Measurements from ENCODE around the gene SOCS6. TPM values are rescaled to one million over a fixed set of nuclear protein-coding genes. Genes with fewer than 3 reads are reported as not detected.
"Not testable (repeated sequence)": the region's sequence is repeated elsewhere in the genome, so short reads cannot be mapped to it uniquely, and the experiment has no call there.

SOCS6 gene
- polyA plus RNA-seq, 5 donors, result 17.5 to 26.9 (median 22.8) TPM

DNA sequence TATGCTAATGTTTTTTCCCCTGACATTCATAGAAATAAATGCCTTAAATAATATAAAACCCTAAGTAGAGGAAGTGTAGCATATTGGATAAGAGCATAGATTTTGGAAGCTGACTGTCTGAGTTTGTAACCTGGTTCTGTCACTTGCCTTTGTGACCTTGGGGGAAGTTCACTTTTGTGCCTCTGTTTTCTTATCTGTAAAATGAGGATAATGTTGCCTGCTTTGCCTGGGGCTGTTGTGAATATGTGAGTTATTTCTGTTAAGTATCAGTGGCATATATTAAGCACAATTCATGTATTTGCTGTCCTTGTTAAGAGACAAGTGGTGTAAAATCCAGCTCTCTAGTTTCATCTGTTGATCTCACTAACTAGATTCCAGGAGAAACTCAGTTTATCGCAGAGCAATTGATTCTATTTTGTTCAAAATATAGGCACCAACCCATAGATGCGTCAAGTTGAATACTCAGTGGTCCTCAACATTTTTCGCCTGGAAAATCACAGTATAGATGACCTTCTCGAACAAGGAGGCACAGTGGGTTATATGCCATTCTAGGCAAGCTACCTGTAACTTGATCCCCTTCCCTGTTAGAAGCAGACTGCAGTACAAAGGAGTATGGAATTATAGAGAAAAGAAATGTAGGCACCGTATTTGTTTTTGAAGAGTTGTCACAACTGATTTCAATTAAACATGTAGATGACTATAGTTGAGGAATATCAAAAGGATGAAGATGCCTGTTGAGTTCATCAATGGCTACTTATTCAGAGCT is 67.0 kb downstream of the SOCS6 start:
- DNase-seq, result no peak

DNA sequence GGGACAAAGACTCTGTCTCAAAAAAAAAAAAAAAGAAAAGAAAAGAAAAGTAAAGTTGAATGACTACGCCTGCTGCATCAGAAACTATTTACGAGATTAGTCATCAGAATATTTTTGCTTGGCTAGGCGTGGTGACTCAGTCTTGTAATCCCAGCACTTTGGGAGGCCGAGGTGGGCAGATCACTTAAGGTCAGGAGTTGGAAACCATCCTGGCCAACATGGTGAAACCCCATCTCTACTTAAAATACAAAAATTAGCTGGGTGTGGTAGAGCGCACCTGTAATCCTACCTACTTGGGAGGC is 69.2 kb downstream of the SOCS6 start:
- DNase-seq, result not testable (repeated sequence)

DNA sequence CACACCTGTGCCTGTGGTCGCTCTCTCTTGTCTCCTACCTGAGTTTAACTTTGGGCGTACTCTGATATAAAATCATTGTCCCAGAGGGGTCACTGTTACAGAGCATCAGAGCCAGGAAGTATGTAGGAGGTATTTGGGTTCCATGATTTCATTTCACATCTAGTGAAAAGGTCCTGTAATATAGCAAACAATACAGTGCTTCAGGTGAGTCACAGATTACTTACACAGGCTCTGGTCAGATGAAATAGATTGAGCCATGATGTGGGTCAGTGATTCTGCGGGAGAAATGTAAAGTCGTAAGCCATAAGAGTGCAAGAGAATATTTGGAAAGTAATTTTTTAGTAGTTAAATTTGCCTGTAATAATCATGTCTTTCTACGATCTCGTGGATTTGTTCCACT is 70.2 kb downstream of the SOCS6 start:
- no peak for DNase-seq

DNA sequence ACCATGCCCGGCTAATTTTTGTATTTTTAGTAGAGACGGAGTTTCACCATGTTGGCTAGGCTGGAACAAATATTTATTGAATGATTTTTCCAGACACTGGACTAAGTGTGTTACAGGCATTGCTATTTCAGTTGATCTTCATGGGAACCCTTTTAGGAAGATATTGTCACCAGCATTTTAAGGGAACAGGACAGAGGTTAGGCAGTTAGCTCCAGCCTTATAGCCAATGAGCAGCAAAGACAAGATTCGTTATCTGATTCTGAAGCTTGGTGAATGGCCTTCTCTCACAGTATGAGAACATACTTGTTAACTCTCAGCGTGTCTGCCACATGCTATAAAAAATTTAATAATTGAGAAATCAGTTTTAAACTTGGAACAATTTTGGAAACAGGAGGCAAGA is 73.4 kb downstream of the SOCS6 start:
- DNase-seq, result no peak

DNA sequence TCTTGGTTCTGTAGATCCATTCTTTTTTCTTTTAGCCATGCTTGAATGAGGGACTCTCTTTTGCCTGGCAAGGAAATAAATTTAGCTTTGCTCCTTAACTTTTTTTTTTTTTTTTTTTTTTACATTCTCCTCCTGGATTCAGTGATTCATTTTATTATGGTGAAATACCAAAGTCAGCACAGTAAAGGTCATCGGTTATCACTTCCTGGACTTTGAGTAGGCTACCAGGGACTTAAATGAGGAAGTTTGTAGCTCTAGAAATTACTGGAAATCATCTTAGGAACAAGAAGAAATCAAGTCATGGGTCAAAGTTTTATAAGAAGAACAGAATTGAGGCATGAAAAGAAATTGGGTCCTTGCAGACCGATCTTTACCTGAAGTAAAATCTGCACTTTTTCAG is 75.0 kb downstream of the SOCS6 start:
- DNase-seq, result no peak

DNA sequence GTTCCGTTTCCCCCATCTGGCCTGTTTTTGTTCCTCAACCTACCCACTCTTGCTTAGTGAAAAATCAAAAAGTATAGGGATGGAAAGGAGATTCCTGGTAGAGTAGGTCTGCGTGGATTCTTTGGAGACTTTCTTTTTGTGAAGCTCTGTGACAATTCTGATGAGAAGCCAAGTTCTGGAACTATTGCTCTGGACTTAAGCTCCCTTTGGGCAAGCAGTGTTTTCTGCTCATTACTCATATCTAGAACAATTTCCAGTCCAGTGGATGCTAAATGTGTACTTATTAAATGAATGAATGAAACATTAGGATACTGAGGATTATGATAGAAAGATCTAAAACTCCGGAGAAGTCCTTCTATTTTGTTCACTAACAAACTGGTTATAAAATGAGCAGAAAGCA is 76.5 kb downstream of the SOCS6 start:
- no peak for DNase-seq

DNA sequence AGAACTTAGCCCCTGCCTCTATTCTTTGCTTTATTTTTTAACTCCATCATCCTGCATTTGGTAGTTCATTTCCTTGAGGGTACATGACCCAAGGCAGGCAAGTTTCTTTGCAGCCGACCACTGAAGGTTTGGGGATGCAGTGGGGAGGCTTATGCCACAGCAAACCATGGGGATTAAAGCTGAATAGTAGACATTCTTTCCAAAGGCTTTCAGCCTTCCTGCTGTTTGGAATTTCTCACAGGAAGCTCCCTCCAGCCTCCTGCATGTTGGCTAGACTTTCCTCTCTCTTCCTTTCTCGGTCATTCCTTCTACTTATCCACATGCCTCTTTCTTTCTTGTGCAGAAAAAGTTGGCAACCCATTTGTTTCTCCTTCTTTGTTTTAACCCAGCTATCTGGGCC is 77.3 kb downstream of the SOCS6 start:
- no peak for DNase-seq

DNA sequence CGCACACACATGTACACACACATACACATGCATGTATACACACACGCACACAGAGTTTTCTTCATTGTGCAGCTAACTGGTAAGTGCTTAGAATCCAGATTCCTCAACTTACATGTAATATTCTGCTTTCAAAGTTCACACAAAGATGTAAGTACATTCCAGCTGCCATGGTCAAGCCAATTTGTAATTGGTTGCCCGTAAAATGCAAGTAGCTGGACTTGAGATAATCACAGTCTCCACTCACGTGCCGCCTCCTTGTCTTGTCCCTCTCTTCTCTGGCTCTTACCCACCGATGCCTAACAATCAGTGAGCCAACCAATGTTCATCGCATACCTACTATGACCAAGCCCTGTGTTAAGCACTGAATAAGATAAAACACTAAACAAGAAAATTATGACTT is 77.8 kb downstream of the SOCS6 start:
- no peak for DNase-seq

DNA sequence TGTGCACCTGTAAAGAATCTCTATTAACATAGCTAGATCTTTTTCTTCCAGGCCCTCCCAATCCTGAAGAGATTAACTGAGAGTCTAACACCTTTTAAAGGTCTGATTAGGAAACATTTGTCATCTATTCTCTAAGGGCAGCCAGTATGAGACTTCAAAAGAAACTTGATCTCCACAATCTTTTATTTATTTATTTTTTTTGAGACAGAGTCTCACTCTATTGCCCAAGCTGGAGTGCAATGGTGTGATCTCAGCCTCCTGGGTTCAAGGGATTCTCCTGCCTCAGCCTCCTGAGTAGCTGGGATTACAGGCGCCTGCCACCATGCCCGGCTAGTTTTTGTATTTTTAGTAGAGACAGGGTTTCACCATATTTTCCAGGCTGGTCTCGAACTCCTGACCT is 78.5 kb downstream of the SOCS6 start:
- DNase-seq, result not testable (repeated sequence)

DNA sequence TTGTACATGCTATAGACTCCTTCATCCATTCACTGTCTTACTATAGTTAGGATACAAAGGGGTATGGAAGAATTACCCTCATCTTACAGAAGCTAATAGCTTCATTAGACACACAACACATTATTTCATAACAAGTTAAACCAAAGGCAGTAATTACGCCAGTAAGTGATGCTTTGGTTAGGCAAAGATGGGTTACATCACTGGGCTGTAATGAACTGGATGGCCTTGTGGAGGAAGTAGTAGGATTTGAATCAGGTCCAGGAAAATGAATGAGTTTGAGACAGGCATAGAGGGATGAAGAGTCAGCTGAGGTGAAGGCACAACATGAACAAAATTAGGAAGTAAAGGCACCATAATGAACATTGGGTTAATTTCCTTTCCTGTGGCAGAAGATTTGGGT is 80.1 kb downstream of the SOCS6 start:
- no peak for DNase-seq

DNA sequence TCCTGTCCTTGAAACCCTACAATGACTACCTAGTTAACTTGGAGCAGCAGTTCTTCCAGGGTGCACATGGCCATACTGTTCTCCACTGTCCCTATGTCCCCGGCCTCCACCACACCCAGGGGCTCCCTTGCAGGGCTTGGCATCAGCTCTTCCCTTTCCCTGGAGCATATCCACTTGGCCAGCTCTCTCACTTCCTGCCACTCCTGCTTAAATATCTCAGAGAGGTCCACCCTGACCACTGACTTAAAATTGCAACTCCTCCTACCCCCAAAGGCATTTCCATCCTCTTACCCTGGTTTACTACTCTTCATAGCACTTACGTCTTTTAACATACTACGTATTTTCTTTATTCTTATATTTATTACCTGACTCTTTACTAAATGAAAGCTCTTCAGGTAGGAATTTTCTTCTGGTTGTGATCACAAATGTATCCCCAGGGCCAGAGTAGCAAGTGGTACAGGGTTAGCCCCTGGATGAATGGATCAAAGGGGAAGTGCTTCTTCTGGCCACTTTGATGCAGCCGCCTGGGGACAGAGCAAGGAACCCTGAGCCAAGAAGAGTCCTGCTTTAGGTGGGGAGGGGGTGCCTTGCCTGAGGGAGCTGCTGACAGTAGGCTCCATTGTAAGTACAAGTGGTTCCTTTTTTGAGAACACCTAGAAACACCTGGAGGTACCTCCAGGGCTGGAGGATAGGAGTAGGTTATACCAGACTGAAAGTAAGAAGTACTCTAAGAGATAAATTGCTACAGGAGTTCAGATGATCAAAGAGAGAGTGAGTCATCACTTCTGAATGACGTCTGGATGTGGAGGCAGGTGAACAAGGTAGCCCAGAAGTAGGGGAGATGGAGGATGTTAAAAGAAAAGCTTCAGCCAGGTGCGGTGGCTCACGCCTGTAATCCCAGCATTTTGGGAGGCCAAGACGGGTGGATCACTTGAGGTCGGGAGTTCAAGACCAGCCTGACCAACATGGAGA is 82.2 kb downstream of the SOCS6 start:
- DNase-seq, result no peak

DNA sequence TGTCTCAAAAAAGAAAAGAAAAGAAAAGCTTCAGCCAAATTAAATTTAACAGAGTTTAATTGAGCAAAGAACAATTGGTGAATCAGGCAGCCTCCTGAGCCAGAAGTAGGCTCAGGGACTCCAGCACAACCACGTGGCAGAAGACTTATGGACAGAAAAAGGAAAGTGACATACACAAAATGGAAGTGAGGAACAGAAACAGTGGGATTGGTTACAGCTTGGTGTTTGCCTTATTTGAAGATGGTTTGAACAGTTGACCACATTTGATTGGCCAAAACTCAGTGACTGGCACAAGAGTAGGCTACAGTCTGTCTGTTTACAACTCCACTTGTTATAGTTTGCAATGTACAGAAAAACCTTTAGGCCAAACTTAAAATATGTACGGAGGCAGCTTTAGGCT is 83.1 kb downstream of the SOCS6 start:
- no peak for DNase-seq

DNA sequence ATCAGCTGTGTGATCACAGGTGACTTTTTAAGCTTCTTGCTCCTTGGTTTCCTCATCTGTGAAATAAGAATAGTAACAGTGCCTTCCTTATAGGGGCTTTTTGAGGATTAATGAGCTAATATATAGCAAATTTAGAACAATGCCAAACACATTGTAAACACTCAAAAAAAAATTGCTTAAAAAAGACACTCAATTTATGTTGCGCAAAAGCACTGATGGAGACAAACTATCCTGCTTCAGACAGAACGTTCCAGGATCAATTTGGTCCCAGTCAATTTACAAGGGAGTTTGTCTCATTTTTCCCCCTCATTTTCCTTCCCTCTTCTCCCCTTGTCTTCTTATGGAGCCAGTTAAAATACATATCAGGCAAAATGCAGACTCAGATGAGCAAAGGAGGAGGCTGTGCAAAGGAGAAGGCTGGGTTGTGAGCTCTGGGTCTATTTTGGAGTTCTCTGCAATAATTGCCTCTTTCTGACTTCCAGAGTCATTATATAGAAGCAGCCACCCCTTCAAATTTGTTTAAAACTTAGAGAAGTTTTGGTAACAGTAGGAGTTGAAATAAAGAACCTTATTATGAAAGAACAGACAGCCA is 83.7 kb downstream of the SOCS6 start:
- no peak for DNase-seq

DNA sequence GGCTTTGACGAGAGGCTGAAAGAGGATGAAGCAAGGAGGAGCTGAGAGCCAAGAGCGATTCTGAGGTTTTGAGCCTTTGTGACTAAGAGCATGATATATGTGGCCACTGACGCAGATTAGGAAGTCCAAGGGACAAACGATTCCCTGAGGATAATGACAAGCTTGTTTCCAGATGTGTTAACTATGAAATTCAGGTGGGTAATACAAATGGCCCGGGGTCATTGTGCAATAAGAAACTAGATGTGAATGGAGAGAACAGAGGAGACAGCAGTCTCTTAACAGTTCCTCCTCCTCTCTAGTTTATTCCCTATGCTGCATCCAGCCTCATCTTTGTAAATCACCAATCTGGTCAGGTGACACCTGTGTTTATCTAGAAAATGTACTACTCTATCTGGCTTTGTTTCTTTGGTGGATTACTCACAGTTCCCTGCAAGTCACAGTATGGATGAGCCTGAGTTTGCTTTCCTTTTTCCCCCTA is 84.2 kb downstream of the SOCS6 start:
- DNase-seq, result no peak

DNA sequence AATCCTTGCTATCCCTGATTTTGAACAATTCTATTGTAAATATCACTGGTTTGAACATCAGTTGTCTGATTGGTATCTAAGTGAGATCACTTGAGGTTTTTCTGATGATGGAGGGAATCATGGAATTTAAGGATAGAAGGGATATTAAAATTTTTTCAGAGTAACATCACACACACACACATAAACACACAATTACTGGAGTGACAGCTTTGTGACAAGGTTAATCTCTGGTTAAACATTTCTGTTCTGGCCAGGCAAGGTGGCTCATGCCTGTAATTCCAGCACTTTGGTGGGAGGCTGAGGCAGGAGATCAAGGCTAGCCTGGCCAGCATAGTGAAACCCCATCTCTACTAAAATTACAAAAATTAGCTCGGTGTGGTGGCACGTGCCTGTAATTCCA is 85.3 kb downstream of the SOCS6 start:
- DNase-seq, result no peak

DNA sequence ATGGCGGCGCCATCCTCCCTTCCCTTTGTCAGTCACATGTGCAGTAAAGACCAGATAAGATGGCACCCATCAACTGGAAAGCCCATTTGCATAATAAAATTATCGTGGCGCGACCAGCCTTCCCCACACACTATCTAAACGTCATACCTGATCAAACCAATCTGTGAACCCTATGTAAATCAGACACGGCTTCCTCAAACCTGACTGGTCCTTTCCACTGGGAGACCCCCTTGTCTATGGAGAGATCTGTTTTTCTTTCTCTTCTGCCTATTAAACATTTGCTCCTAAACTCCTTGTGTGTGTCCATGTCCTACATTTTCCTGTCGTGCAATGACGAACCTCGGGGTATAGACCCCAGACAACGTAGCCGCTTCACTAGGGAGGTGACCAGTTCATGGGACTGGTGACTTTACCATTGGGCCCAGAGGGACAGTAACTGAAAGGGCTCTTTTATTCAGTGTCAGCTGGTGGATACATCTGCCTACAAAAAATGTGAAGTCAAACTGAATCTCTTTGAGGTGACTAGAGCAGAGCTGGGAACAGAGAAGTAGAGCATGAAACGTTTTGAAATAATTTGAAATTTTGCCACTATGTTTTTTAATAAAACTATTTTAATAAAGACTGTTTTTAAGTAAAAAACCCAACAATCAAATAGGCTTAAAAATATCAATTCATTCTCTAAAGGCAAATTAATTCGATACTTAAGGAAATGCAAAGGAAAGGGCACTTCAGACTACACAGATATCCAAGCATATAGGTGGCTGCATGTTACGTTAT is 87.5 kb downstream of the SOCS6 start:
- no peak for DNase-seq

DNA sequence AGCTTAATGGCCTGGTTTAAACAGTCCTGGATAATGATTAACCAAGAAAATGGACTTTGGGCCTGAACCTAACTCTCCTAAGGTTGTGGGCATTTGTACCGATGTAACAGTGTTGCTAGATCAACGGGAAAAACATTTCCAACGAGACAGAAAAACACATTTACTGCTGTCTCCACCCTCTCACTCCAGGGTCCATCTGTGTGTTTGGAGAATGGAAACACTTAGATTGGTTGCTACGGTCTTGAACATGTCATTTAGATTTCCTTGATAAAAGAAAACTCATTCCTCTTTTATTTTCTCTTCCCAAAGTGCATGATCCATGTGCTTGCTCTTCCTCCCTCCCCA is 88.0 kb downstream of the SOCS6 start:
- no peak for DNase-seq

DNA sequence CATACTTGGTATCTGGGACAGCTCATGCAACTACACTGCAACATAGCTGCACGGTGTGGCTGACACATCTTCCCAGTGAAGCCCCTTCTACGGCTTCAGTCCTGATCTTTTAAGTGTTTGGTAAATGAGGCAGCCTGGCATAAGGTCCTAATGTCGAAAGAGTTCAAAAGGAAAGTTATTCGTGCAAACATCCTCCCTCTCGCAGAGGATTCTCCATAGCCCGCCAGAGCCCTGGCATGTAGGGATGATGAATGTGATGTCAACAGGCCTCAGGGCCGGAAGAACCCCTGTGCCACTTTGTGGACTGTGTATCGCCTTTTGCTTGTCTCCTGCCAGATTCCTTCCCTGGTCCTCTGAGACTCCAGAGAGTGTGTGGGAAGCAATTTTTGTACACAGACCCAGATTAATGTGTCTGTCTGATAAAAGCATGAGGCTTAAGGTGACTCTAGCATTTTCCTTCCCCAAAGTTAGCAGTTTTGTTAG is 88.5 kb downstream of the SOCS6 start:
- no peak for DNase-seq

DNA sequence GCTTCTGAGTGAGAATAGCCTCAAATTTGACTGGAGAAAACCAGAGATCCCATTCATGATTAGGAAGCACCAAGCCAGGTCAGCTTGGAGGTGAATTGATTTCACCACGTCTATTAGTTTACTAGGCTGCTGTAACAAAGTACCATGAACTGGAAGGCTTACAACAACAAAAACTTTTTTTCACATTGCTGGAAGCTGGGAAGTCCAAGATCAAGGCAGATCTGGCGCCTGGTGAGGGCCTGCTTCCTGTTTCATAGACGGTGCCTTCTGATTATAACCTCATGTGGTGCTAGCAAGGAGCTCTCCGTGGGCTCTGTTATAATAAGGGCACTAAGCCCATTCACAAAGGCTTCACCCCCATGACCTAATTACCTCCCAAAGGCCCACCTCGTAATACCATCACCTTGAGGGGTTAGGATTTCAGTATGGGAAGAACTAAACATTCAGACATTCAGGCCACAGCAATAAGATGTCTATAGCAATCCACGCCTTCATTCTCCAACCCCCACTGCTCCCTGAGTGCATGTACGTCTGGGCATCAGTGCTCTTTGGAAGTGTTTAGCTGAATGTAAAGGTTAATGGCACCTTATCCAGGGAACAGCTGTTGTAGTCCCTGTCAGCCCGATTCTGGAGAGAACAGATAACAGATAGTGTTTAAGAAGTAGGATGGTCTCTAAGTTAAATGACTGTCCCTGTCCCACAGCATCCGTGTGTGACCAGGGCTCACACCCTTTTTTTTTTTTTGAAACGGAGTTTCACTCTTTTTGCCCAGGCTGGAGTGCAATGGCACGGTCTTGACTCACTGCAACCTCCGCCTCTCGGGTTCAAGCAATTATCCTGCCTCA is 89.2 kb downstream of the SOCS6 start:
- no peak for DNase-seq

Measured in right lung (tissue), 5 donors.